H1 (cell line): ENCODE data around the gene ENDOD1.

Experiments used
- KDM1A ChIP-seq: fragments of 200-600, 300-600 bp; sonication (generic); IDR thresholded peaks from 2 replicates; pipeline ENCODE4 v1.7.1; 2016; ENCODE audit warnings: mild to moderate bottlenecking, low read length, borderline replicate concordance
- POLR2A ChIP-seq, 2 experiments: IDR thresholded peaks; 1 replicate in 1 of 2; 2 replicates in 1 of 2; pipeline ENCODE4 v1.6.1; 2011; ENCODE audit warnings: low read depth in 2 of 2, low read length in 2 of 2, mild to moderate bottlenecking in 2 of 2; ENCODE audit errors: control extremely low read depth in 1 of 2
- TBP ChIP-seq: IDR thresholded peaks from 2 replicates; pipeline ENCODE4 v1.6.1; 2011; ENCODE audit warnings: low read depth, low read length, improper control_type of control experiment

- TF ChIP-seq TBP (no peak), POLR2A (IDR thresholded peaks at IDR 0.05; ENCODE audit: control extremely low read depth in 1 of 2, low read depth in 2 of 2, low read length in 2 of 2) (no peak), KDM1A (no peak)
These were observed 71.6 kb downstream of the ENDOD1 start for GRCh38 chr11:95161248-95161647.
